ENCODE measurements around the gene FUT6.

Gene FUT6

GRCh38 chr19:5788422-5788821, 51.1 kb downstream of the FUT6 start:
- ChIA-PET CTCF (interaction anchor here (0.8 to 1.1 kb wide), 3 partner anchors 14 to 67 kb away, joined by 3 to 4 read pairs (median 3); no protein-coding TSS in a partner anchor), POLR2A (no interaction called here)
- DNase-seq (ENCODE audit: low read depth, low spot score), result no peak
- no peak overlapping the region for H3K4me3 ChIP-seq (ENCODE audit: low read depth, low read length)
- no peak for TF ChIP-seq CTCF (IDR thresholded peaks at IDR 0.05; ENCODE audit: insufficient read depth, low read length, missing control alignments)

- H3K4me3 ChIP-seq (ENCODE audit: low read depth, low read length), result no peak overlapping the region
- POLR2A ChIA-PET, result no interaction called here
- DNase-seq (ENCODE audit: low read depth, low spot score), result no peak
- CTCF ChIA-PET, result no interaction called here
- no peak for TF ChIP-seq CTCF (IDR thresholded peaks at IDR 0.05; ENCODE audit: insufficient read depth, low read length, missing control alignments)
These were observed 51.9 kb downstream of the FUT6 start for GRCh38 chr19:5787409-5788182.

- no peak for DNase-seq (ENCODE audit: low read depth, low spot score)
- no peak overlapping the region for H3K4me3 ChIP-seq (ENCODE audit: low read depth, low read length)
- CTCF ChIA-PET, result no interaction called here
- POLR2A ChIA-PET, result no interaction called here
- no peak for TF ChIP-seq CTCF (IDR thresholded peaks at IDR 0.05; ENCODE audit: insufficient read depth, low read length, missing control alignments)
These were observed 52.7 kb downstream of the FUT6 start for GRCh38 chr19:5786593-5787408.

GRCh38 chr19:5785423-5785822, 54.1 kb downstream of the FUT6 start:
- CTCF ChIA-PET, result no interaction called here
- H3K4me3 ChIP-seq (ENCODE audit: low read depth, low read length), result no peak overlapping the region
- POLR2A ChIA-PET, result no interaction called here

GRCh38 chr19:5784581-5785147, 54.8 kb downstream of the FUT6 start, which contains the start of gene PRR22:
PRR22 (minus strand) TSS chr19:5784746; CDS start chr19:5784660, 86 bp downstream.
- POLR2A ChIA-PET, result no interaction called here
- TF ChIP-seq CTCF (IDR thresholded peaks at IDR 0.05; ENCODE audit: insufficient read depth, low read length, missing control alignments), result no peak
- DNase-seq (ENCODE audit: low read depth, low spot score), result no peak
- no peak within 1 kb of the TSS for H3K4me3 ChIP-seq (ENCODE audit: low read depth, low read length)
- CTCF ChIA-PET, result interaction anchor here (2.0 kb wide), 1 partner anchor 10 kb away, joined by 8 read pairs; no protein-coding TSS in a partner anchor

More at GRCh38 chr19:5785423-5785822, 54.1 kb downstream of the FUT6 start:
- no peak for DNase-seq (ENCODE audit: low read depth, low spot score)
- no peak for TF ChIP-seq CTCF (IDR thresholded peaks at IDR 0.05; ENCODE audit: insufficient read depth, low read length, missing control alignments)

Data from AG04449 (cell line).